ENCODE results near the gene MAPK1IP1L. TPM values are rescaled to one million over a fixed set of nuclear protein-coding genes. Genes with fewer than 3 reads are reported as not detected.

Gene MAPK1IP1L
- total RNA-seq, 1 donor from 2014 or later = 72.6 TPM

- H3K4me2 ChIP-seq = peak overlapping the region; percentile 79
- Mint-ChIP-seq H3K36me3 (peaks cover 32% of the 10 kb centered on the region), H3K9me3 (peaks cover 7% of the 10 kb centered on the region), H3K4me1 (peaks cover 23% of the 10 kb centered on the region), H3K4me3 (peak overlapping the region; percentile 97), H3K27me3 (ENCODE audit: insufficient read depth, low read depth) (no peaks in the 10 kb centered on the region), H3K27ac (peak overlapping the region; percentile 100)
- peak overlapping the region; percentile 94 for H3K4me3 ChIP-seq
- peaks cover 9% of the 10 kb centered on the region for H4K20me1 ChIP-seq (ENCODE audit: low read depth)
- TF ChIP-seq EZH2 (IDR thresholded peaks at IDR 0.05) = no peak
- no peak for TF ChIP-seq CTCF (IDR thresholded peaks at IDR 0.05)
- no peak for TF ChIP-seq EZH2phosphoT487 (IDR thresholded peaks at IDR 0.05)
- H3K36me3 ChIP-seq = peaks cover 16% of the 10 kb centered on the region
- no peaks in the 10 kb centered on the region for H3K9me3 ChIP-seq (ENCODE audit: low read depth)
- H2AFZ ChIP-seq (replicated peaks) = peak overlapping the region; percentile 77
- no peaks in the 10 kb centered on the region for H3K27me3 ChIP-seq
- H3K9ac ChIP-seq = peak overlapping the region; percentile 65
- peaks cover 23% of the 10 kb centered on the region for H3K4me1 ChIP-seq
- H3F3A ChIP-seq (ENCODE audit: low read depth) = peaks cover 23% of the 10 kb centered on the region
- H3K27ac ChIP-seq = peak overlapping the region; percentile 86
- H3K79me2 ChIP-seq (ENCODE audit: low read depth) = peaks cover 45% of the 10 kb centered on the region
- DNase-seq (ENCODE audit: low spot score) = no peak
Measured at GRCh38 chr14:55051165-55051422, 353 bp upstream of the MAPK1IP1L start.

GRCh38 chr14:55052269-55052930 lies 953 bp downstream of the MAPK1IP1L start:
- TF ChIP-seq EZH2 (IDR thresholded peaks at IDR 0.05) (no peak), EZH2phosphoT487 (IDR thresholded peaks at IDR 0.05) (no peak), CTCF (IDR thresholded peaks at IDR 0.05) (no peak)
- Histone ChIP-seq H3F3A (ENCODE audit: low read depth) (peaks cover 19% of the 10 kb centered on the region), H3K36me3 (peaks cover 24% of the 10 kb centered on the region), H3K4me3 (peak overlapping the region; percentile 94), H3K27ac (peak overlapping the region; percentile 100), H3K9me3 (ENCODE audit: low read depth) (no peaks in the 10 kb centered on the region), H2AFZ (replicated peaks) (peak overlapping the region; percentile 40), H4K20me1 (ENCODE audit: low read depth) (peaks cover 17% of the 10 kb centered on the region), H3K4me1 (peaks cover 23% of the 10 kb centered on the region), H3K9ac (peak overlapping the region; percentile 99), H3K4me2 (peak overlapping the region; percentile 78), H3K79me2 (ENCODE audit: low read depth) (peaks cover 58% of the 10 kb centered on the region), H3K27me3 (no peaks in the 10 kb centered on the region)
- Mint-ChIP-seq H3K4me3 (peak overlapping the region; percentile 97), H3K27me3 (ENCODE audit: insufficient read depth, low read depth) (peaks cover 4% of the 10 kb centered on the region), H3K9me3 (peaks cover 13% of the 10 kb centered on the region), H3K36me3 (peaks cover 43% of the 10 kb centered on the region), H3K4me1 (peaks cover 23% of the 10 kb centered on the region), H3K27ac (peak overlapping the region; percentile 100)
- DNase-seq (ENCODE audit: low spot score) = no peak

- Histone ChIP-seq H3K4me3 (peak overlapping the region; percentile 94), H4K20me1 (ENCODE audit: low read depth) (peaks cover 23% of the 10 kb centered on the region), H2AFZ (replicated peaks) (no peak overlapping the region), H3K79me2 (ENCODE audit: low read depth) (peaks cover 65% of the 10 kb centered on the region), H3K4me2 (peak overlapping the region; percentile 78), H3K36me3 (peaks cover 24% of the 10 kb centered on the region), H3K27me3 (no peaks in the 10 kb centered on the region), H3K9me3 (ENCODE audit: low read depth) (no peaks in the 10 kb centered on the region), H3K27ac (peak overlapping the region; percentile 100), H3F3A (ENCODE audit: low read depth) (peaks cover 19% of the 10 kb centered on the region), H3K4me1 (peaks cover 23% of the 10 kb centered on the region), H3K9ac (peak overlapping the region; percentile 99)
- H3K36me3 Mint-ChIP-seq = peaks cover 47% of the 10 kb centered on the region
- peak overlapping the region; percentile 97 for H3K4me3 Mint-ChIP-seq
- H3K27ac Mint-ChIP-seq = peak overlapping the region; percentile 100
- H3K4me1 Mint-ChIP-seq = peaks cover 23% of the 10 kb centered on the region
- peaks cover 15% of the 10 kb centered on the region for H3K9me3 Mint-ChIP-seq
- H3K27me3 Mint-ChIP-seq (ENCODE audit: insufficient read depth, low read depth) = peaks cover 4% of the 10 kb centered on the region
- TF ChIP-seq CTCF (IDR thresholded peaks at IDR 0.05) (no peak), EZH2phosphoT487 (IDR thresholded peaks at IDR 0.05) (no peak), EZH2 (IDR thresholded peaks at IDR 0.05) (no peak)
- DNase-seq (ENCODE audit: low spot score) = no peak
Measured at GRCh38 chr14:55053018-55053417, 1.6 kb downstream of the MAPK1IP1L start.
